K562 (cell line): Measurements from ENCODE around the gene STIL. TPM values are rescaled to one million over a fixed set of nuclear protein-coding genes. Genes with fewer than 3 reads are reported as not detected.

ENCODE experiments used
- CXXC5 ChIP-seq: fragments of 250-450 bp; sonication (Bioruptor Pico); IDR thresholded peaks from 2 replicates; pipeline ENCODE4 v1.8.0; 2022; ENCODE audit warnings: inconsistent platforms, mild to moderate bottlenecking, moderate library complexity
- E2F5 ChIP-seq: sonication (generic); formaldehyde crosslinking; IDR thresholded peaks from 2 replicates; pipeline ENCODE4 v1.8.0; 2022; ENCODE audit warnings: mild to moderate bottlenecking, missing genetic modification reagents
- NCOA4 ChIP-seq: fragments of 450-650 bp; IDR thresholded peaks from 2 replicates; pipeline ENCODE4 v1.6.1; 2018; ENCODE audit warnings: mild to moderate bottlenecking; ENCODE audit not compliant: partially characterized antibody
- PBX2 ChIP-seq, 2 experiments: IDR thresholded peaks in 1 of 2; conservative IDR thresholded peaks in 1 of 2; 2 replicates each; pipeline ENCODE4 v1.6.1; 2016; ENCODE audit warnings: low read depth in 2 of 2, mild to moderate bottlenecking in 1 of 2, missing compliant biosample characterization in 1 of 2, missing genetic modification characterization in 1 of 2, moderate library complexity in 1 of 2
- RFX1 ChIP-seq: fragments of 450-650 bp; IDR thresholded peaks from 2 replicates; pipeline ENCODE4 v1.6.1; 2016; ENCODE audit warnings: mild to moderate bottlenecking, moderate library complexity
- TOE1 ChIP-seq, 2 experiments: fragments of 450-650 bp in 1 of 2; sonication (generic) in 1 of 2; formaldehyde crosslinking in 1 of 2; IDR thresholded peaks; 2 replicates each; pipeline versions ENCODE4 v1.7.1 to v1.8.0; 2016 to 2022; ENCODE audit warnings: borderline replicate concordance in 2 of 2, mild to moderate bottlenecking in 2 of 2, antibody characterized with exemption in 1 of 2, inconsistent platforms in 1 of 2, low read depth in 1 of 2, missing genetic modification reagents in 1 of 2, moderate library complexity in 1 of 2
- ZBTB17 ChIP-seq: fragments of 450-650 bp; formaldehyde crosslinking; IDR thresholded peaks from 2 replicates; pipeline ENCODE4 v1.4.0; 2020; ENCODE audit warnings: mild to moderate bottlenecking
- ZNF184 ChIP-seq: sonication (generic); formaldehyde crosslinking; IDR thresholded peaks from 2 replicates; pipeline ENCODE4 v1.5.0; 2020; ENCODE audit warnings: missing genetic modification reagents
- polyA plus RNA-seq, 8 experiments: library from polyadenylated mRNA; depleted of rRNA in 4 of 8; stranded (reverse) in 5 of 8; unstranded in 3 of 8; fragments of >200 nt; fragmentation: Nextera tagmentation in 2 of 8; fragmentation: Illumina TruSeq in 1 of 8; extraction: Ambion mirVana in 2 of 8; extraction: Trizol in 1 of 8; gene quantifications; 2 replicates each; pipeline versions ENCODE4 v1.2.1 to v1.2.3, GENCODE V29; 2011 to 2014; ENCODE audit warnings: inconsistent platforms in 1 of 8, missing spikeins in 1 of 8
- total RNA-seq, 7 experiments: library from RNA; depleted of rRNA in 6 of 7; stranded (reverse); fragments of >200 nt in 6 of 7; fragmentation: Illumina TruSeq in 2 of 7; extraction: Trizol in 2 of 7; gene quantifications; 2 replicates each; pipeline versions ENCODE4 v1.2.1 to v1.2.3, GENCODE V29; 2011 to 2021; ENCODE audit warnings: low replicate concordance in 1 of 7

Gene STIL
- total and polyA plus RNA-seq, 9 of the 15 experiments (the other 6 are each of a cell fraction or from before 2014, with no cell fraction given), result 10.5 to 77.4 (median 39.6) TPM

GRCh38 chr1:47231301-47232186, 82.4 kb downstream of the STIL start (continued):
- TF ChIP-seq PBX2 (CRISPR knock-in tag; IDR thresholded peaks at IDR 0.05; ENCODE audit: low read depth), result no peak
- TF ChIP-seq PBX2 (tag; conservative IDR thresholded peaks at IDR 0.05; ENCODE audit: low read depth), result no peak
- TF ChIP-seq CXXC5, result no peak; the same call in none of the 2 replicates
- TF ChIP-seq ZNF184 (CRISPR knock-in tag), result no peak
- TF ChIP-seq E2F5 (CRISPR knock-in tag), result 0 out of 2 replicates have a peak, but pooled peaks have one; percentile 15
- 0 out of 2 replicates have a peak, but pooled peaks have one; percentile 46 for TF ChIP-seq ZBTB17
- peak; percentile 81 for TF ChIP-seq TOE1 (IDR thresholded peaks at IDR 0.05; ENCODE audit: borderline replicate concordance)
- peak; percentile 74; the same call in 1 of the 2 replicates for TF ChIP-seq TOE1 (CRISPR knock-in tag; IDR thresholded peaks at IDR 0.05; ENCODE audit: borderline replicate concordance, low read depth)
- no peak for TF ChIP-seq NCOA4
- TF ChIP-seq RFX1, result no peak
